ENCODE results near the gene MTMR6.
"Not testable (repeated sequence)": the region's sequence is repeated elsewhere in the genome, so short reads cannot be mapped to it uniquely, and the experiment has no call there.

MTMR6 gene

DNA sequence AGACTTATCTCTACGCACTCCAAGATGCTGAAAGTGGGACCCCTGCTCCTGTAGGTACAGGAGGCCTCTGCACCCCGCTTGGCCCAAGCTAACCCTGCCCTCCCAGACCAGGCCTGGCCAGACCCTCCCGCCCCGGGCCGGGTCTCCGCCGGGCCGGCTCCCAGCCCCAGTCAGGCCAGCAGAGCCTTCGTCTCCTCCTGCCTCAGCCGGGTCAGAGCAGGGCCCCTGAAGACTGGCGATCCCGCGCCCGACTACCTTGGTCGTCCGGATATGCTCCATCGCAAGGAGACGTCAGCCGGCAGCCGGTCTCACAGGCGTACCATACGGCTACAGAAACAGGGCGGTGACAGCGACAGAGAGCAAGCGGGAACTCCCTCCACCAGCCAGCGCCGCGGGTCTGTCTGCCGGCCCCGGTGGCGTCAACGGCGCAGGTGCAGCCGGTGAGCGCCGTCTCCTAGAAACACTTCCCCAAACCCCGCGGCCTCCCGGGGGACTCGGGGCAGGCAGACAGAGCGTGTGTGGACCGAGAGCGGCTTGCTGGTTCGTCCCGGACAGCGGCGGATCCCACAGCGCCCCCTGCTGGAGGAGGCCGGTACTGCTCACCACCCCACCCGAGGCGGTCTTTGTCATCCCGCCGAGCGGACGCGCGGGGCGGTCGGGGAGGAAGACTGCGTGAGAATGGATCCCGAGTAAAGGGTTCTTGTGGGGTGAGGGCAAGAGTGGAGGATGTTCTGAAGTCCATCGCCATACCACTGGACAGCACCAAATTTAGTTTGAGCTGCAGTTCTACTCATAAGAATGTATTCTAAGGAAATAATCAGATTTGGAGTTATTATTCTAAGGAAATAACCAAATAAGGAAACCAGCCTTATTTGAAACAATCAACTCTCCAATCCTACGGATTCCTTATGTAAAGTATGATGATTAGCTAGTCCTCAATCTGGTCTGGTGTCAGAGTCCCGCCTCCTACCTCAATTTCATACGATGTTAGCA, at the start of gene MTMR6:
TSS of gene MTMR6 (minus strand) at position 520 of the 993 bp plus-strand sequence. CDS start at position 279, 241 bp downstream.
- DNase-seq (ENCODE audit: insufficient read length, low spot score) = peak; percentile 68
- no peak for FAIRE-seq

DNA sequence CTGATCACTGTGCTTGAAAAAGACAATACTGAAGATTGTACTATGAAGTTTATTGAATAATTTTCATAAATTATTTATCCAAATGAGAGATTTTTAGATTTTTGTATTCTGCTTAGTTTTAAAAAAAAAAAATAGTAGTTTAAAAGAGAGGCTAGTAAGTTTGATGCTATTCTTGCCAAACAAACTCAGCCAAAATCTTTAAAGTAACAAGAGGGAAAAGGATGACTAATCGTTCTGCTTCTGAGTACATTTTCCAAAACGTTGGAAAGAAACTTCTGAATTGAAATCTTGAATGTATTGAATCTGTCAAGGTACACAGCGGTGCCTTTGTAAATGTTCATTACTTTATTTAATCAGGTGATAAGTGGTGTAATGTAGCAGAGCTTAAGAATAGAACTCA, 48.6 kb upstream of the MTMR6 start:
- FAIRE-seq (no peak), DNase-seq (ENCODE audit: insufficient read length, low spot score) (no peak)

DNA sequence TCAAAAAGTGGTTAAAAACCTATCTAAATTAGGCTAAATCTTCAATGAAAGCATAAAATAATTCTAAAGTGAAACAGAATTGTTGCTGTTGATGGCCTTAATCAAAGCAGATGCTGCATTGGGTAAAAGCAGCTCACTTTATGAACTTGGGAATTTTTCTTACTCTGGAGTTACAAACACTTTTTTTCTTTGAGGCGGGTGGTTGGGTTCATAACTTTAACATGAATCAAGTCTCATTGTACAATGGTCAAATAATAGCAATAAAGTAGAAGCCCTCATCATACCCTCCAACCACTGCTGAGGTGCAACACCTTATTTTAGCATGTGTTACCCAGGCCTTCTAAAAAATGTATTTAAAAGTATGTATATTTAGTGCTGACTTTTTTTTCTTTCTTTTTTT, 43.3 kb upstream of the MTMR6 start:
- DNase-seq (ENCODE audit: insufficient read length, low spot score) (no peak), FAIRE-seq (no peak)

GRCh38 chr13:25329706-25330105, 42.4 kb upstream of the MTMR6 start:
- FAIRE-seq = no peak
- no peak for DNase-seq (ENCODE audit: insufficient read length, low spot score)

DNA sequence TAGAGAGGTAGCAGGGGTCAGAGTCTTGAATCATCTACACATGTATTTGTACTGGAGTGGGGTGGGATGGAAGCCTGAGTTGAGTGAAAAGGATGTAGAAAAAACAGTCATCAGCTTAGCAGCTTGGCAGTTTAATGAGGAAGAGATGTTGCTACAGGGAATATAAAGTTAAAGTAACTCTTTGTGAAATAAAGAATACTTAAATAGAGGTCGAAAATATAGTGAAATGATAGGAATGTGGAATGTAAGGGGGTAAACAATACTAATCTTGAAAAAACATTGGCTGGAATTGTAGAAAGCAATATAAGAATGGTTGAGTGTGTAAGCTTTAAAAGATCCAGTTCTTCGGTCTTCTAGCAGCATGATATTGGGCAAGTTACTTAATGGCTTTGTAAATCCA, 36.8 kb upstream of the MTMR6 start:
- DNase-seq (ENCODE audit: insufficient read length, low spot score) = no peak
- FAIRE-seq = no peak

GRCh38 chr13:25319771-25320170, 32.5 kb upstream of the MTMR6 start:
- no peak for DNase-seq (ENCODE audit: insufficient read length, low spot score)
- no peak for FAIRE-seq

DNA sequence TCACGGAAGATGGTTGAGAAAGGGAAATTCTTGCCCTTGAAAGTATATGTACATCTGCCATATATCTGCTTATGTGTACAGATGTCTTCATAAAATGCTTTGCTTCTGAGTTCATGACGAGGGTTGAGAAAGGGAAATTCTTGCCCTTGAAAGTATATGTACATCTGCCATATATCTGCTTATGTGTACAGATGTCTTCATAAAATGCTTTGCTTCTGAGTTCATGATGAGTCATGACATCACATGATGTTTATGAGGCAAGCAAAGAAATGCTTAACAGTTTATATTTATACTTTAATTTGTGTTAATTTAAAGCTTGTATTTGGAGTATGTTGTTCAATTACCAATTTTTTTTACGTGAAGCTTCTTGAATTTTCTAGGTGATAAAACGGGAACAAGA, 31.7 kb upstream of the MTMR6 start:
- not testable (repeated sequence) for FAIRE-seq

GRCh38 chr13:25310891-25311290, 23.6 kb upstream of the MTMR6 start:
- DNase-seq (ENCODE audit: insufficient read length, low spot score) (no peak), FAIRE-seq (no peak)

More for the DNA sequence above, 31.7 kb upstream of the MTMR6 start:
- not testable (repeated sequence) for DNase-seq (ENCODE audit: insufficient read length, low spot score)

DNA sequence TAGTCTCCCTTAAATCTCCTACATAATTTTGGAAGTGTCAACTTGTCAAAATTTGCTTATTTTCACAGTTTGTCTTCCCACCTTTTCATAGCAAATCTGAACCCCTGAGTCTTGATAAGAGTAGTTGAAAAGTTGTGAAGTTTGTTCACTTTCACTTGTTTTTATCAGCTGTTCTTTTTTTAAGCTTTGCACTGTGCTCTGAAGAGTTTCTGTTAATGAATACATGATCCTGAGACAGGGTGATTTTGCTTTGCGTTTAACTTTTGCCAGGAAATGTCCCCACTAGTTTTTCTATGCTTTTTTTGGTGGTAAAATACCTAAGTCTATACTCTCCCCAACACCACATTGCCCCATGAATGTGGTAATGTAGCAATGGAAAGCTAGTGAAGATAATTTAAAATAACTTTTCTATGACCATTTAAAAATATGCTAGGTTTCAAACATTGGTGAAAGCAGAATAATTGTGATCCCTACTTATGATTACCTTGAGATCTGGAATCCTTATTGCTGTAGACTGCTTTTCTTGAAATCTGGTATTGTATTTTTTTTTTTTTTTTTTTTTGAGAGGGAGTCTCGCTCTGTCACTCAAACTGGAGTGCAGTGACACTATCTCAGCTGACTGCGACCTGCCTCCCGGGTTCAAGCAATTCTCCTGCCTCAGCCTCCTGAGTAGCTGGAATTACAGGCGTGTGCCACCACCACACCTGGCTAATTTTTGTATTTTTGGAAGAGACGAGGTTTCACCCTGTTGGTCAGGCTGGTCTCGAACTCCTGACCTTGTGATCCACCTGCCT, 19.6 kb upstream of the MTMR6 start:
- FAIRE-seq = no peak
- no peak for DNase-seq (ENCODE audit: insufficient read length, low spot score)

DNA sequence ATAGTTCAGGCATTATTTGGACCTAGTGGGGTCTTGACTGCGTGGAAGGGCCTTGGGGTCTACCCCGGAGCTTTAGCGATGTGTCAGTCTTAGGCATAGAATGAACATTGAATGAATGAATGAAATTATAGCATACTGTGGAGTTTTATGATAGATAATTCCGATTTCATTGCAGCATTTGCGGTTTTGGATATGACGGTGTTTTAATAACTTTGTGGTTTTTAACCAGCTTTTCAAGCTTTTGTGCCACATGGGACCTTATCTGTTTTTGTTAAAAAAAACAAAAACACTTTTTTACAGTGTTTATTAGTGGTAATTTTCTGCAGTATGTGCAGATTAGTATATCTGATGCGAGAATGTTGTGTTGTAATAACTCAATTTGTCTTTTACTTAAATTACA, 14.8 kb upstream of the MTMR6 start:
- no peak for FAIRE-seq
- no peak for DNase-seq (ENCODE audit: insufficient read length, low spot score)

GRCh38 chr13:25301347-25302113, 14.2 kb upstream of the MTMR6 start, which contains the start of gene NUP58:
NUP58 (plus strand) TSS chr13:25301625; CDS start chr13:25301774, 149 bp downstream.
- FAIRE-seq = peak; percentile 96
- DNase-seq (ENCODE audit: insufficient read length, low spot score) = peak; percentile 76

DNA sequence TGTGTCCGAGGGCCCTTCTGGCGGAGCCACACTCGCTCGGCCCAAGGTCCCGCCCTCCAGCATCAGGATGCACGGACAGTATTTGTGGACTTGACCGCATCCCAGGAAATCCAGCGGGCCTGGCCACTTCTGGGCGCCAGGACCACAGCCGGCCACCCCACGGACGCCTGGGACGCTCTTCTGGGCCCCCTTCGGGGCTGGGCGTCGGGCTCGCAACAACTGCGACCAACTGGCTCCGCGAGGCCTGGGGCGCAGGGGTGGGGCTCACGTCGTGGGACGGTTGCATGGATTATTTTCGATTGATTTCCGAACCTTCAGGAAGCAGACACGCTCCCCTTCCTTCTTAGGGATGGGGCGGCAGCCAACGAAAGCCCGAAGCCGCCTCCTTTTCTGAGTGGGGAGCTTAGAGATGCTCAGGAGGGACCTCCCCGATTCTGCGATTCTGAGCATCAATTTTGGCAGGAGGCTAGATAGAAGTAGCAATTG, 13.6 kb upstream of the MTMR6 start:
- DNase-seq (ENCODE audit: insufficient read length, low spot score) (no peak), FAIRE-seq (no peak)

DNA sequence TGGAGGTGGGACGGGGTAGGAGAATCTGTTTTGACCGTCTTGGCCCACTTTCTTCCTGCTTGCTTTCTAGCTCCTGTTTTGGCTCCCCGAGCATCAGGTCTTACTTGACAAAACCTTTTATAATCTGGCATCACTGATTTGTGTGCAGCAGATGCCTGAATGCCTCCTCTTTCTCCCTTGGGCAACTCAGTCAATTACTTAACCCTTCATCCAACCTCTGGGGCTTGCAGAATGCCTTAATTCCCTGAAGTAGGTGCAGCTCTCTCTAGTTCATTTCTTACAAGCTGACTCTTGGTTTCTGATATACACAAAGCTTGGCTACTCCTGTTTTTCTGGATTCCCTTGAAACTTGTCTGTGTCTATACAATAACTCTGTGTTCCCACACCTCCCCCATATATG, 8.4 kb upstream of the MTMR6 start:
- DNase-seq (ENCODE audit: insufficient read length, low spot score) (no peak), FAIRE-seq (no peak)

- no peak for FAIRE-seq
- DNase-seq (ENCODE audit: insufficient read length, low spot score) = no peak
Measured at GRCh38 chr13:25295228-25295627, 7.9 kb upstream of the MTMR6 start.

DNA sequence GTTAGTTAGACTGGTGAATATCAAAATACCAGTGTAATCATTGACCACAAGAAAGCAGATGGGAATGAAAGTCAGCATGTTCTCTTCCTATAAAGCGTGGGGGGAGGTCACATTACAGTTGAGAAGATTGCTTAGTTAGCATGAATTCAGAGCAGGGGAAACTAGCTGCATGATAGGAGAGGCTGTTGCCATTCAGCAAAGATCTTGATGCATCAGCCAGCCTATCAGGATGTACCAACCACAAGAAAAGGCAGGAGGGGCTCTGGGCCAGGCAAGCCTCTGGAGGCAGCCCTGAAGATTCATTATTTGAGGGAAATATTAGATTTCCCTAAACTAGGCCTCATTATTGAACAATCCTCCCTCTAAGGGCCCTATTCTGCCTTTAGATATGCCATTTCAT, 5.0 kb upstream of the MTMR6 start:
- no peak for DNase-seq (ENCODE audit: insufficient read length, low spot score)
- FAIRE-seq = no peak

GRCh38 chr13:25291691-25292090, 4.4 kb upstream of the MTMR6 start:
- FAIRE-seq (no peak), DNase-seq (ENCODE audit: insufficient read length, low spot score) (no peak)

DNA sequence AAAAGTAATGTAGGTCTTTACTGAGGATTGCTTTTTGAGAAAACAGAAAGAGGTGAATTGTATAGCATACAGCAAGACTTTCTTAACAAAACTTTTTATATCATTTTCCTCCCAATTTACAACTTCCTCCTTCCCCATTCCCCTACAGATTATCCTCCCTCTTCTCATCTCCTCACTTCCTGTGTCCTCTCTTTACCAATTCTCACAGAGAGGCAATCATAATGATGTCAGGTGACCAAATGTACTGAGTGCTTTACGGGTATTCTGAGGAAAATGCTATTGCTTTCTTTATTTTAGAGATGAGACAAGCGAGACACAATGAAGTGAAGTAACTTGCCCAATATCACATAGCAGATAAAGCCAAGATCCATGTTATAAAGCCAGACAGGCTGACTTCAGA, 1.7 kb upstream of the MTMR6 start:
- DNase-seq (ENCODE audit: insufficient read length, low spot score) = no peak

GRCh38 chr13:25286308-25286968, 850 bp downstream of the MTMR6 start:
- FAIRE-seq (no peak), DNase-seq (ENCODE audit: insufficient read length, low spot score) (no peak)

More for the DNA sequence above, 1.7 kb upstream of the MTMR6 start:
- no peak for FAIRE-seq

GRCh38 chr13:25281935-25282332, 5.4 kb downstream of the MTMR6 start:
- DNase-seq (ENCODE audit: insufficient read length, low spot score) (no peak), FAIRE-seq (no peak)
